GM19468 (cell line): ENCODE results near the gene OR6Q1.

Source experiments
- ATAC-seq: cut with Tn5 transposase; IDR thresholded peaks from one replicate; pipeline ENCODE4 v1.9.1; 2021; ENCODE audit warnings: mild to moderate bottlenecking, moderate library complexity, moderate number of reproducible peaks; ENCODE audit not compliant: unreplicated experiment; ENCODE audit errors: extremely low read depth

The OR6Q1 gene

GRCh38 chr11:58057481-58057880 is 26.7 kb downstream of the OR6Q1 start:
- ATAC-seq: no peak

- ATAC-seq: no peak
These were observed 27.7 kb downstream of the OR6Q1 start for GRCh38 chr11:58058276-58059006.

GRCh38 chr11:58059007-58059350 is 28.2 kb downstream of the OR6Q1 start:
- no peak for ATAC-seq

- ATAC-seq: no peak
These were observed 29.8 kb downstream of the OR6Q1 start for GRCh38 chr11:58060535-58060934.

- no peak for ATAC-seq
These were observed 30.4 kb downstream of the OR6Q1 start for GRCh38 chr11:58060939-58061672.

GRCh38 chr11:58061813-58062212 is 31.1 kb downstream of the OR6Q1 start:
- no peak for ATAC-seq

- no peak for ATAC-seq
These were observed 36.9 kb downstream of the OR6Q1 start for GRCh38 chr11:58067685-58068084.

- no peak for ATAC-seq
These were observed 37.9 kb downstream of the OR6Q1 start for GRCh38 chr11:58068655-58069054.

- ATAC-seq: no peak
These were observed 39.8 kb downstream of the OR6Q1 start for GRCh38 chr11:58070585-58070984.

GRCh38 chr11:58075781-58076180 is 45.0 kb downstream of the OR6Q1 start:
- ATAC-seq: no peak
